Skeletal muscle satellite cell (primary cell): ENCODE results near the gene KRT78.

ENCODE experiments used
- H3K27me3 ChIP-seq: 2 replicates; pipeline ENCODE4 v1.7.0; 2013; ENCODE audit warnings: low read length; ENCODE audit not compliant: control insufficient read depth, insufficient read depth
- H3K36me3 ChIP-seq: 2 replicates; pipeline ENCODE4 v1.7.0; 2013; ENCODE audit warnings: mild to moderate bottlenecking, control low read depth, low read length; ENCODE audit not compliant: insufficient read depth
- H3K4me1 ChIP-seq: 2 replicates; pipeline ENCODE4 v1.7.0; 2013; ENCODE audit warnings: low read length; ENCODE audit not compliant: control insufficient read depth, insufficient read depth
- H3K4me2 ChIP-seq: 2 replicates; pipeline ENCODE4 v1.7.0; 2013; ENCODE audit warnings: mild to moderate bottlenecking, low read length
- H3K4me3 ChIP-seq: 2 replicates; pipeline ENCODE4 v1.7.0; 2013; ENCODE audit warnings: low read length
- H3K9ac ChIP-seq: 2 replicates; pipeline ENCODE4 v1.7.0; 2013; ENCODE audit warnings: mild to moderate bottlenecking, low read depth, low read length, moderate library complexity
- H3K9me3 ChIP-seq: replicated peaks from 2 replicates; pipeline ENCODE4 v1.7.0; 2013; ENCODE audit warnings: mild to moderate bottlenecking, control low read depth, low read length

The KRT78 gene

GRCh38 chr12:52847335-52848102, 1.3 kb downstream of the KRT78 start:
- no peaks in the 10 kb centered on the region for H3K9me3 ChIP-seq
- no peaks in the 10 kb centered on the region for H3K36me3 ChIP-seq
- H3K4me3 ChIP-seq = no peak overlapping the region
- no peak overlapping the region for H3K9ac ChIP-seq
- no peaks in the 10 kb centered on the region for H3K4me1 ChIP-seq
- peaks cover 50% of the 10 kb centered on the region for H3K27me3 ChIP-seq
- no peak overlapping the region for H3K4me2 ChIP-seq

DNA sequence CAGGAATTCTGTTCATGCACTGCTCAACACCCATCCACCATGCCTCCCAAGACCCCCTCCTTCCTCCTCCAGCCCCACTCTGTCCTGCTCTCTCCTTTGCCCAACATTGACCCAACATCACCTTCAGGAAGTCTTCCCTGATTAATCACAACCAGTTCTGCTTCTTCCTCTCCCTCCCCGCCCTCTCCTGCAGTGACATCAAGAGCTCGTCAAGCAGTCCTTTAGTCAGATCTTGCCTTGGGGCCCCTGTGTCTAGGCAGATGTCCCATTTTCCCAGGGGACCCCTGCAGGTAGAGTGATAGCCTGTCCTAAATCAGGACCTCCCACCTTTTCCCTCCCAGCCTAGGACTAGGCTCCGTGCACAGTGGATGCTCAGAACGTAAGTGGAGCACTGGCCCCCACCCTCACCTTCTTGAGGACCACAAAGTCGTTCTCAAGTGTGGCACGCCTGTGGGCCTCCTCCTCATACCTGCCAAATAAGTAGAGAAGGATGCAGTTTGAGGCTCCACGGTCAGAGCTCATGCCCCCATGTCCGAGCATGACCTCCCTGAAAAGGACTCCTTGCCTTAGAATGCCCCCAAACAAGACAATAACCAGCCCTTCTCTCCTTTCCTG, 2.3 kb downstream of the KRT78 start:
- Histone ChIP-seq H3K4me2 (no peak overlapping the region), H3K4me1 (no peaks in the 10 kb centered on the region), H3K9me3 (no peaks in the 10 kb centered on the region), H3K4me3 (no peak overlapping the region), H3K36me3 (no peaks in the 10 kb centered on the region), H3K9ac (no peak overlapping the region), H3K27me3 (peaks cover 49% of the 10 kb centered on the region)

GRCh38 chr12:52845946-52846345, 2.8 kb downstream of the KRT78 start:
- Histone ChIP-seq H3K4me3 (no peak overlapping the region), H3K9me3 (no peaks in the 10 kb centered on the region), H3K4me1 (no peaks in the 10 kb centered on the region), H3K27me3 (peaks cover 45% of the 10 kb centered on the region), H3K4me2 (no peak overlapping the region), H3K9ac (no peak overlapping the region), H3K36me3 (no peaks in the 10 kb centered on the region)

- Histone ChIP-seq H3K36me3 (no peaks in the 10 kb centered on the region), H3K9me3 (no peaks in the 10 kb centered on the region), H3K27me3 (peaks cover 41% of the 10 kb centered on the region), H3K4me3 (no peak overlapping the region), H3K9ac (no peak overlapping the region), H3K4me2 (no peak overlapping the region), H3K4me1 (no peaks in the 10 kb centered on the region)
Observed at GRCh38 chr12:52844386-52844785, 4.4 kb downstream of the KRT78 start.

GRCh38 chr12:52839436-52840105, 9.2 kb downstream of the KRT78 start:
- peaks cover 29% of the 10 kb centered on the region for H3K27me3 ChIP-seq
- peaks cover 27% of the 10 kb centered on the region for H3K4me1 ChIP-seq
- H3K9ac ChIP-seq = no peak overlapping the region
- no peaks in the 10 kb centered on the region for H3K9me3 ChIP-seq
- H3K4me2 ChIP-seq = no peak overlapping the region
- no peaks in the 10 kb centered on the region for H3K36me3 ChIP-seq
- H3K4me3 ChIP-seq = no peak overlapping the region

GRCh38 chr12:52838609-52839435, 10.0 kb downstream of the KRT78 start:
- Histone ChIP-seq H3K27me3 (peaks cover 24% of the 10 kb centered on the region), H3K9ac (no peak overlapping the region), H3K4me2 (no peak overlapping the region), H3K9me3 (no peaks in the 10 kb centered on the region), H3K4me3 (no peak overlapping the region), H3K36me3 (no peaks in the 10 kb centered on the region), H3K4me1 (peaks cover 27% of the 10 kb centered on the region)

DNA sequence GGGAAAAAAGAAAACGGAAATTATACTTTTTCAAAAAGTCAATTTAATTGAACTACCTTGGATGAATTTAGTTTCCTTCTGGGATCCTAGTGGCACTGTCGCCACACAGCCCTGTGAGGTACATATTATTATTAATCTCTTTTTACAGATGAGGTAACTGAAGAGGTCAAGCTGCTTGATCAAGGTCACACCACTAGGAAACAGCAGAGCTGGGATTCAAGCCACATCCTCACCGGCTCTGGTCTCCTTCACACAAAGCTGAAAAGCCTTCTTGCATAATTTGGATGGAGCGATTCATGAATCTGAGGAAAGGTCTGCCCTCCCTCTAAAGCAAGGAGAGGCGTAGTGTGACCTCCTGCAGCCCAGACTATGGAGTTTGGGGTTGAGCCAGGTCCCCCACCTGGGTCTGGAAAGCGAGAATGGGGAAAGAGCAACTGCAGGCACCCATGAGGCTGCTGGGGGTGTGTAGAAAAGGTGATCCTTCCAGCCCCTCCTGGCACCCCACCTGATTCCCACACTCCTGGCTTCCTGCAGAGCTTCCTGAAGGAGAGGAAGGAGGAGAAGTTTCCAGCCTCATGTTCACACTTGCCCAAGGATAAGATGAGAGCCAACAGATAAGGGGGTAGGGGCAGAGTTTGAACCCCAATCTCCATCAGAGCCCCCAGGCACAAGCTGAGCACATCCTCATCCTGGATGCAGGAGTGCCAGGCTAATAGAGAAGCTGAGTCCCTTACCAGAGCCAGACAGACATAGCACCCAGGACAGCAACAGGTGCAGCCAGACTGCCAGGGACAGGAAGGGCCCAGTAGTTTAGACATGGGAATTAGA, 10.8 kb downstream of the KRT78 start:
- Histone ChIP-seq H3K27me3 (peaks cover 21% of the 10 kb centered on the region), H3K4me3 (no peak overlapping the region), H3K36me3 (no peaks in the 10 kb centered on the region), H3K4me2 (no peak overlapping the region), H3K9me3 (no peaks in the 10 kb centered on the region), H3K4me1 (peaks cover 27% of the 10 kb centered on the region), H3K9ac (no peak overlapping the region)

- Histone ChIP-seq H3K9ac (no peak overlapping the region), H3K4me1 (peaks cover 27% of the 10 kb centered on the region), H3K4me2 (peak overlapping the region; percentile 31), H3K36me3 (no peaks in the 10 kb centered on the region), H3K9me3 (no peaks in the 10 kb centered on the region), H3K4me3 (no peak overlapping the region), H3K27me3 (peaks cover 19% of the 10 kb centered on the region)
Observed at GRCh38 chr12:52837413-52837741, 11.4 kb downstream of the KRT78 start.

GRCh38 chr12:52836491-52837412, 12.0 kb downstream of the KRT78 start:
- Histone ChIP-seq H3K27me3 (peaks cover 16% of the 10 kb centered on the region), H3K9me3 (no peaks in the 10 kb centered on the region), H3K4me2 (peak overlapping the region; percentile 41), H3K4me3 (no peak overlapping the region), H3K36me3 (no peaks in the 10 kb centered on the region), H3K4me1 (peaks cover 27% of the 10 kb centered on the region), H3K9ac (no peak overlapping the region)

GRCh38 chr12:52836042-52836466, 12.7 kb downstream of the KRT78 start:
- Histone ChIP-seq H3K4me3 (no peak overlapping the region), H3K9me3 (no peaks in the 10 kb centered on the region), H3K27me3 (peaks cover 20% of the 10 kb centered on the region), H3K4me1 (peaks cover 27% of the 10 kb centered on the region), H3K36me3 (no peaks in the 10 kb centered on the region), H3K4me2 (peak overlapping the region; percentile 41), H3K9ac (no peak overlapping the region)
